Dermis blood vessel endothelial cell (primary cell): ENCODE measurements around the gene PTX3. TPM values are rescaled to one million over a fixed set of nuclear protein-coding genes. Genes with fewer than 3 reads are reported as not detected.

Experiments
- DNase-seq: peaks from one replicate; pipeline ENCODE4 v3.0.0; 2010
- total RNA-seq: library from RNA; depleted of rRNA; stranded (reverse); fragments of >200 nt; gene quantifications from 2 replicates; pipeline ENCODE4 v1.2.3, GENCODE V29; 2014

Gene PTX3
- 192 and 466 TPM in 2 replicates for total RNA-seq

GRCh38 chr3:157436583-157437291 is at the start of gene PTX3:
TSS of gene PTX3 (plus strand) at chr3:157436850. CDS start at chr3:157436934, 84 bp downstream.
- peak; percentile 82 for DNase-seq

GRCh38 chr3:157387708-157388435 is 48.8 kb upstream of the PTX3 start:
- DNase-seq, result no peak

- DNase-seq, result peak; percentile 50
Observed at GRCh38 chr3:157388976-157389375, 47.7 kb upstream of the PTX3 start.

GRCh38 chr3:157390713-157391515 is 45.7 kb upstream of the PTX3 start:
- DNase-seq, result no peak

GRCh38 chr3:157392104-157392503 is 44.5 kb upstream of the PTX3 start:
- no peak for DNase-seq

- no peak for DNase-seq
Observed at GRCh38 chr3:157393113-157393512, 43.5 kb upstream of the PTX3 start.

GRCh38 chr3:157394411-157394810 is 42.2 kb upstream of the PTX3 start:
- no peak for DNase-seq

- DNase-seq, result no peak
Observed at GRCh38 chr3:157398598-157398997, 38.1 kb upstream of the PTX3 start.

GRCh38 chr3:157404381-157404780 is 32.3 kb upstream of the PTX3 start:
- DNase-seq, result no peak

GRCh38 chr3:157405457-157405856 is 31.2 kb upstream of the PTX3 start:
- peak; percentile 32 for DNase-seq

GRCh38 chr3:157406394-157406793 is 30.3 kb upstream of the PTX3 start:
- DNase-seq, result peak; percentile 44

- no peak for DNase-seq
Observed at GRCh38 chr3:157407769-157408168, 28.9 kb upstream of the PTX3 start.

- DNase-seq, result no peak
Observed at GRCh38 chr3:157408499-157409149, 28.0 kb upstream of the PTX3 start.

- DNase-seq, result no peak
Observed at GRCh38 chr3:157409516-157409915, 27.1 kb upstream of the PTX3 start.

GRCh38 chr3:157410945-157411344 is 25.7 kb upstream of the PTX3 start:
- no peak for DNase-seq

- no peak for DNase-seq
Observed at GRCh38 chr3:157412323-157412855, 24.3 kb upstream of the PTX3 start.

GRCh38 chr3:157414861-157415260 is 21.8 kb upstream of the PTX3 start:
- no peak for DNase-seq

GRCh38 chr3:157416347-157417087 is 20.1 kb upstream of the PTX3 start:
- DNase-seq, result peak; percentile 44

- peak; percentile 65 for DNase-seq
Observed at GRCh38 chr3:157417247-157417646, 19.4 kb upstream of the PTX3 start.

- peak; percentile 87 for DNase-seq
Observed at GRCh38 chr3:157418104-157418503, 18.5 kb upstream of the PTX3 start.

- DNase-seq, result no peak
Observed at GRCh38 chr3:157420606-157421130, 16.0 kb upstream of the PTX3 start.

- no peak for DNase-seq
Observed at GRCh38 chr3:157423337-157423736, 13.3 kb upstream of the PTX3 start.
